Measurements from ENCODE around the gene MARCHF10.
"Not testable (repeated sequence)": the region's sequence is repeated elsewhere in the genome, so short reads cannot be mapped to it uniquely, and the experiment has no call there.

The MARCHF10 gene

DNA sequence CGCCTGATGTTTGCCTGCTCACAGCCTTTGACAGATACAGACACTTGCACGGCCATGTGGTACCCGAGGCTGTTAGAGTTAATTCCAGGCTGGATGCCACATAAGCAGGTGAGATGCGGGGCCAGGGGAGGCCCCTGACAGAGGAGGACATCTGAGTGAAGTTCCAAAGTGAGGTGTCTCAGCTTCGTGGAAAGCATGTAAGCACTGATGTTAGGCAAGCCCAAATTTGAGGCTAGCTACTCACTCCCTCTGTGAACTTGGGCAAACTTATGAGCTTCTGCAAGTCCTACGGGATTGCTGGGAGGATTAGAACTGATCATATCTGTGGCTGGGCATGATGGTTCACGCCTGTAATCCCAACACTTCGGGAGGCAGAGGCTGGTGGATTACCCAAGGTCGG, 39.3 kb upstream of the MARCHF10 start:
- WGBS, 2 donors (ENCODE audit: extremely low coverage in 2 of 2, insufficient read length in 2 of 2, insufficient replicate concordance in 1 of 2) = no CpG with 5 or more reads among the region's 9 CpGs
- no peaks in the 10 kb centered on the region for H3K79me1 ChIP-seq (ENCODE audit: low read depth, low read length)

DNA sequence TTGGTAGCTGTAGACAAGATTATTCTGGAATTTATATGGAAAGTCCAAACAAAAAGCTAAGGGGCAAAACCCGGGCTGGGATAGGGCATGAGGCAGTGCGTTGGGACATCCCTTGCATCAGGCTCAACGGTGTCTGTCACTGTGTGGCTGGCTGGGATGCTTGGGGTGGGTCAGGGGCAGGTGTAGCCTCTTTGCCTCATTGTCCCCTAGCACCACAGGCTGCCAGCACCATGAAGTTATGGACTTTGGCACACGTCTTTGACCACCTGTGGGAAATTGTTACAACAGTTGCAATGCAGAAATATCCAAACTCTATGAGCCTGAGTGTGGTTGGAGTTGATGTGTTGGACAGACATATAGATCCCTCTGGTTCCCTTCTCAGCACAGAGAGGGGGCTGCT, 32.8 kb upstream of the MARCHF10 start:
- Histone ChIP-seq H4K8ac (ENCODE audit: low read depth, low read length) (no peak overlapping the region), H2BK120ac (ENCODE audit: low read depth, low read length) (no peak overlapping the region), H4K91ac (ENCODE audit: low read depth, low read length, poor library complexity) (no peak overlapping the region), H3K27me3 (ENCODE audit: control insufficient read depth in 3 of 3, insufficient read depth in 3 of 3, low read depth in 1 of 3, low read length in 3 of 3) (no peaks in the 10 kb centered on the region), H2BK15ac (ENCODE audit: low read length) (no peak overlapping the region), H3K9ac (ENCODE audit: low read depth, low read length, poor library complexity) (no peak overlapping the region), H3K79me1 (ENCODE audit: low read depth, low read length) (no peaks in the 10 kb centered on the region), H3K4me2 (ENCODE audit: insufficient read depth, low read length, poor library complexity, severe bottlenecking) (no peak overlapping the region), H3K23ac (ENCODE audit: low read depth, low read length, poor library complexity) (no peak overlapping the region), H3K27ac (replicated peaks; ENCODE audit: low read length) (no peak overlapping the region), H2AK5ac (ENCODE audit: low read depth, low read length) (no peak overlapping the region), H3K9me3 (replicated peaks in 1 of 2; ENCODE audit: control insufficient read depth in 2 of 2, insufficient read depth in 1 of 2, low read depth in 1 of 2, low read length in 2 of 2) (no peaks in the 10 kb centered on the region), H3K4me3 (ENCODE audit: low read length in 2 of 2) (no peak overlapping the region), H3K4me1 (ENCODE audit: control insufficient read depth in 2 of 2, insufficient read depth in 1 of 2, low read depth in 1 of 2, low read length in 2 of 2) (no peaks in the 10 kb centered on the region), H2AFZ (ENCODE audit: low read length) (no peak overlapping the region), H3K18ac (ENCODE audit: low read length) (no peak overlapping the region), H3K4ac (ENCODE audit: low read length) (no peak overlapping the region), H2BK12ac (ENCODE audit: low read length) (no peak overlapping the region), H3K14ac (ENCODE audit: low read length) (no peak overlapping the region), H3K36me3 (replicated peaks in 1 of 2; ENCODE audit: control insufficient read depth in 2 of 2, insufficient read depth in 2 of 2, low read length in 2 of 2) (no peaks in the 10 kb centered on the region), H2BK5ac (ENCODE audit: low read length) (no peak overlapping the region)
- no CpG with 5 or more reads among the region's 4 CpGs for WGBS, 2 donors (ENCODE audit: extremely low coverage in 2 of 2, insufficient read length in 2 of 2, insufficient replicate concordance in 1 of 2)
- DNase-seq (ENCODE audit: low spot score) = no peak

More for the DNA sequence above, 39.3 kb upstream of the MARCHF10 start:
- Histone ChIP-seq H4K91ac (ENCODE audit: low read depth, low read length, poor library complexity) (no peak overlapping the region), H2AK5ac (ENCODE audit: low read depth, low read length) (no peak overlapping the region), H4K8ac (ENCODE audit: low read depth, low read length) (no peak overlapping the region), H2BK120ac (ENCODE audit: low read depth, low read length) (no peak overlapping the region), H3K4me2 (ENCODE audit: insufficient read depth, low read length, poor library complexity, severe bottlenecking) (no peak overlapping the region), H3K36me3 (replicated peaks in 1 of 2; ENCODE audit: control insufficient read depth in 2 of 2, insufficient read depth in 2 of 2, low read length in 2 of 2) (no peaks in the 10 kb centered on the region), H3K4ac (ENCODE audit: low read length) (no peak overlapping the region), H3K23ac (ENCODE audit: low read depth, low read length, poor library complexity) (no peak overlapping the region), H2AFZ (ENCODE audit: low read length) (no peak overlapping the region), H2BK12ac (ENCODE audit: low read length) (no peak overlapping the region), H3K18ac (ENCODE audit: low read length) (no peak overlapping the region), H3K9me3 (replicated peaks in 1 of 2; ENCODE audit: control insufficient read depth in 2 of 2, insufficient read depth in 1 of 2, low read depth in 1 of 2, low read length in 2 of 2) (no peaks in the 10 kb centered on the region), H3K9ac (ENCODE audit: low read depth, low read length, poor library complexity) (no peak overlapping the region), H3K27me3 (ENCODE audit: control insufficient read depth in 3 of 3, insufficient read depth in 3 of 3, low read depth in 1 of 3, low read length in 3 of 3) (no peaks in the 10 kb centered on the region), H2BK15ac (ENCODE audit: low read length) (no peak overlapping the region), H2BK5ac (ENCODE audit: low read length) (no peak overlapping the region), H3K4me3 (ENCODE audit: low read length in 2 of 2) (no peak overlapping the region), H3K14ac (ENCODE audit: low read length) (no peak overlapping the region), H3K27ac (replicated peaks; ENCODE audit: low read length) (no peak overlapping the region), H3K4me1 (ENCODE audit: control insufficient read depth in 2 of 2, insufficient read depth in 1 of 2, low read depth in 1 of 2, low read length in 2 of 2) (no peaks in the 10 kb centered on the region)
- no peak for DNase-seq (ENCODE audit: low spot score)

DNA sequence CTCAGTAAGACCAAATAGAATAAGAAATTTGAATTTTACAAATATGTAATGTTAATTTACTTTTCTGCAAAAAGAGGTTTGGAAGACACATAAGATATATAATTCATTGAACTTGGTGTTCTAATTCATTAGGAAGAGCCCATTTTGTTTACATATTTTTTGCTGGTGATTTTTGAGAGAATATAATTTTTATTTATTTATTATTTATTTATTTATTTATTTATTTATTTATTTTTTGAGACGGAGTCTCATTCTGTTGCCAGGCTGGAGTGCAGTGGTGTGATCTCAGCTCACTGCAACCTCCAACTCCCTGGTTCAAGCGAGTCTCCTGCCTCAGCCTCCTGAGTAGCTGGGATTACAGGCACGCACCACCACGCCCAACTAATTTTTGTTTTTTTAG, 25.7 kb upstream of the MARCHF10 start:
- not testable (repeated sequence) for H3K14ac ChIP-seq (ENCODE audit: low read length); H3K36me3 ChIP-seq (replicated peaks in 1 of 2; ENCODE audit: control insufficient read depth in 2 of 2, insufficient read depth in 2 of 2, low read length in 2 of 2); H3K4me1 ChIP-seq (ENCODE audit: control insufficient read depth in 2 of 2, insufficient read depth in 1 of 2, low read depth in 1 of 2, low read length in 2 of 2); H4K91ac ChIP-seq (ENCODE audit: low read depth, low read length, poor library complexity); H3K4ac ChIP-seq (ENCODE audit: low read length); H3K23ac ChIP-seq (ENCODE audit: low read depth, low read length, poor library complexity); H2AK5ac ChIP-seq (ENCODE audit: low read depth, low read length); H2BK5ac ChIP-seq (ENCODE audit: low read length); H3K27ac ChIP-seq (replicated peaks; ENCODE audit: low read length); H3K9me3 ChIP-seq (replicated peaks in 1 of 2; ENCODE audit: control insufficient read depth in 2 of 2, insufficient read depth in 1 of 2, low read depth in 1 of 2, low read length in 2 of 2); H2AFZ ChIP-seq (ENCODE audit: low read length); H3K4me3 ChIP-seq (ENCODE audit: low read length in 2 of 2); H3K27me3 ChIP-seq (ENCODE audit: control insufficient read depth in 3 of 3, insufficient read depth in 3 of 3, low read depth in 1 of 3, low read length in 3 of 3); DNase-seq (ENCODE audit: low spot score); H3K9ac ChIP-seq (ENCODE audit: low read depth, low read length, poor library complexity); H3K4me2 ChIP-seq (ENCODE audit: insufficient read depth, low read length, poor library complexity, severe bottlenecking); H3K79me1 ChIP-seq (ENCODE audit: low read depth, low read length); H2BK120ac ChIP-seq (ENCODE audit: low read depth, low read length); H2BK12ac ChIP-seq (ENCODE audit: low read length); H4K8ac ChIP-seq (ENCODE audit: low read depth, low read length); H2BK15ac ChIP-seq (ENCODE audit: low read length); H3K18ac ChIP-seq (ENCODE audit: low read length)
- WGBS, 2 donors (ENCODE audit: extremely low coverage in 2 of 2, insufficient read length in 2 of 2, insufficient replicate concordance in 1 of 2) = no CpG with 5 or more reads among the region's 4 CpGs

DNA sequence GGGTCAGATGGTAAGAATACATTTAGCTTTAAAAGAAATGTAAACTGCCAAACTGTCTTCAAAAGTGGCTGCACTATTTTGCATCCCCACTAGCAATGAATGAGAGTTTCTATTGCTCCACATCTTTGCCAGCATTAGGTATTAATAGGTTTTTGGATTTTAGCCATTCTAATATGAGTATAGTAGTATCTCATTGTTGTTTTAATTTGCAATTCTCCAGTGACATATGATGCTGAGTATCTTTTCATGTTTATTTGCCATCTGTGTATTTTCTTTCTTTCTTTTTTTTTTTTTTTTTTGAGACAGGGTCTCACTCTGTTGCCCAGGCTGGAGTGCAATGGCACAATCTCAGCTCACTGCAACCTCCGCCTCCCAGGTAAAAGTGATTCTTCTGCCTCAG, 24.3 kb upstream of the MARCHF10 start:
- H3K23ac ChIP-seq (ENCODE audit: low read depth, low read length, poor library complexity) = no peak overlapping the region
- DNase-seq (ENCODE audit: low spot score) = no peak
- no peak overlapping the region for H2AFZ ChIP-seq (ENCODE audit: low read length)
- no peak overlapping the region for H2BK12ac ChIP-seq (ENCODE audit: low read length)
- H4K91ac ChIP-seq (ENCODE audit: low read depth, low read length, poor library complexity) = no peak overlapping the region
- H3K4me3 ChIP-seq (ENCODE audit: low read length in 2 of 2) = no peak overlapping the region
- no peak overlapping the region for H2BK120ac ChIP-seq (ENCODE audit: low read depth, low read length)
- no peak overlapping the region for H3K9ac ChIP-seq (ENCODE audit: low read depth, low read length, poor library complexity)
- H3K9me3 ChIP-seq (replicated peaks in 1 of 2; ENCODE audit: control insufficient read depth in 2 of 2, insufficient read depth in 1 of 2, low read depth in 1 of 2, low read length in 2 of 2) = no peaks in the 10 kb centered on the region
- H3K4me2 ChIP-seq (ENCODE audit: insufficient read depth, low read length, poor library complexity, severe bottlenecking) = no peak overlapping the region
- H3K36me3 ChIP-seq (replicated peaks in 1 of 2; ENCODE audit: control insufficient read depth in 2 of 2, insufficient read depth in 2 of 2, low read length in 2 of 2) = no peaks in the 10 kb centered on the region
- H3K27me3 ChIP-seq (ENCODE audit: control insufficient read depth in 3 of 3, insufficient read depth in 3 of 3, low read depth in 1 of 3, low read length in 3 of 3) = no peaks in the 10 kb centered on the region
- H2BK15ac ChIP-seq (ENCODE audit: low read length) = no peak overlapping the region
- H2BK5ac ChIP-seq (ENCODE audit: low read length) = no peak overlapping the region
- no CpG with 5 or more reads among the region's 1 CpG for WGBS, 2 donors (ENCODE audit: extremely low coverage in 2 of 2, insufficient read length in 2 of 2, insufficient replicate concordance in 1 of 2)
- no peaks in the 10 kb centered on the region for H3K79me1 ChIP-seq (ENCODE audit: low read depth, low read length)
- no peak overlapping the region for H3K4ac ChIP-seq (ENCODE audit: low read length)
- H3K14ac ChIP-seq (ENCODE audit: low read length) = no peak overlapping the region
- H4K8ac ChIP-seq (ENCODE audit: low read depth, low read length) = no peak overlapping the region
- H2AK5ac ChIP-seq (ENCODE audit: low read depth, low read length) = no peak overlapping the region
- no peaks in the 10 kb centered on the region for H3K4me1 ChIP-seq (ENCODE audit: control insufficient read depth in 2 of 2, insufficient read depth in 1 of 2, low read depth in 1 of 2, low read length in 2 of 2)
- H3K18ac ChIP-seq (ENCODE audit: low read length) = no peak overlapping the region
- H3K27ac ChIP-seq (replicated peaks; ENCODE audit: low read length) = no peak overlapping the region
